ENCODE results near the gene CYP46A1.

CYP46A1 gene

GRCh38 chr14:99686557-99687283, 2.6 kb downstream of the CYP46A1 start:
- TF ChIP-seq SPI1 (IDR thresholded peaks at IDR 0.05; ENCODE audit: low read depth, low read length) (no peak), POLR2AphosphoS5 (IDR thresholded peaks at IDR 0.05; ENCODE audit: low read depth, low read length) (no peak), TAF1 (IDR thresholded peaks at IDR 0.05; ENCODE audit: low read depth, low read length) (no peak), PAX5 (IDR thresholded peaks at IDR 0.05; ENCODE audit: insufficient read depth, low read length, severe bottlenecking) (no peak), POU2F2 (IDR thresholded peaks at IDR 0.05; ENCODE audit: low read depth, low read length) (no peak), POLR2A (IDR thresholded peaks at IDR 0.05; ENCODE audit: low read depth, low read length) (no peak)
- DNase-seq (ENCODE audit: insufficient read length, low spot score) (no peak), FAIRE-seq (no peak)

- DNase-seq (ENCODE audit: insufficient read length, low spot score) (no peak), FAIRE-seq (no peak)
- TF ChIP-seq SPI1 (IDR thresholded peaks at IDR 0.05; ENCODE audit: low read depth, low read length) (no peak), TAF1 (IDR thresholded peaks at IDR 0.05; ENCODE audit: low read depth, low read length) (no peak), POLR2AphosphoS5 (IDR thresholded peaks at IDR 0.05; ENCODE audit: low read depth, low read length) (no peak), POLR2A (IDR thresholded peaks at IDR 0.05; ENCODE audit: low read depth, low read length) (no peak), PAX5 (IDR thresholded peaks at IDR 0.05; ENCODE audit: insufficient read depth, low read length, severe bottlenecking) (no peak), POU2F2 (IDR thresholded peaks at IDR 0.05; ENCODE audit: low read depth, low read length) (no peak)
Observed at GRCh38 chr14:99687284-99688209, 3.4 kb downstream of the CYP46A1 start.

- FAIRE-seq (no peak), DNase-seq (ENCODE audit: insufficient read length, low spot score) (no peak)
- TF ChIP-seq POU2F2 (IDR thresholded peaks at IDR 0.05; ENCODE audit: low read depth, low read length), result no peak
- no peak for TF ChIP-seq POLR2AphosphoS5 (IDR thresholded peaks at IDR 0.05; ENCODE audit: low read depth, low read length)
- no peak for TF ChIP-seq SPI1 (IDR thresholded peaks at IDR 0.05; ENCODE audit: low read depth, low read length)
- TF ChIP-seq POLR2A (IDR thresholded peaks at IDR 0.05; ENCODE audit: low read depth, low read length), result no peak
- TF ChIP-seq PAX5 (IDR thresholded peaks at IDR 0.05; ENCODE audit: insufficient read depth, low read length, severe bottlenecking), result no peak
- TF ChIP-seq TAF1 (IDR thresholded peaks at IDR 0.05; ENCODE audit: low read depth, low read length), result no peak
Observed at GRCh38 chr14:99688210-99688581, 4.1 kb downstream of the CYP46A1 start.

- FAIRE-seq (no peak), DNase-seq (ENCODE audit: insufficient read length, low spot score) (no peak)
- no peak for TF ChIP-seq PAX5 (IDR thresholded peaks at IDR 0.05; ENCODE audit: insufficient read depth, low read length, severe bottlenecking)
- TF ChIP-seq POLR2AphosphoS5 (IDR thresholded peaks at IDR 0.05; ENCODE audit: low read depth, low read length), result no peak
- no peak for TF ChIP-seq POU2F2 (IDR thresholded peaks at IDR 0.05; ENCODE audit: low read depth, low read length)
- no peak for TF ChIP-seq POLR2A (IDR thresholded peaks at IDR 0.05; ENCODE audit: low read depth, low read length)
- TF ChIP-seq SPI1 (IDR thresholded peaks at IDR 0.05; ENCODE audit: low read depth, low read length), result no peak
- TF ChIP-seq TAF1 (IDR thresholded peaks at IDR 0.05; ENCODE audit: low read depth, low read length), result no peak
Observed at GRCh38 chr14:99688629-99689028, 4.5 kb downstream of the CYP46A1 start.

- no peak for DNase-seq (ENCODE audit: insufficient read length, low spot score)
- TF ChIP-seq PAX5 (IDR thresholded peaks at IDR 0.05; ENCODE audit: insufficient read depth, low read length, severe bottlenecking) (no peak), POU2F2 (IDR thresholded peaks at IDR 0.05; ENCODE audit: low read depth, low read length) (no peak), POLR2AphosphoS5 (IDR thresholded peaks at IDR 0.05; ENCODE audit: low read depth, low read length) (no peak), POLR2A (IDR thresholded peaks at IDR 0.05; ENCODE audit: low read depth, low read length) (no peak), SPI1 (IDR thresholded peaks at IDR 0.05; ENCODE audit: low read depth, low read length) (no peak), TAF1 (IDR thresholded peaks at IDR 0.05; ENCODE audit: low read depth, low read length) (no peak)
- FAIRE-seq, result no peak
Observed at GRCh38 chr14:99689266-99690236, 5.5 kb downstream of the CYP46A1 start.

- FAIRE-seq, result no peak
- no peak for DNase-seq (ENCODE audit: insufficient read length, low spot score)
- TF ChIP-seq POLR2AphosphoS5 (IDR thresholded peaks at IDR 0.05; ENCODE audit: low read depth, low read length) (no peak), TAF1 (IDR thresholded peaks at IDR 0.05; ENCODE audit: low read depth, low read length) (no peak), POU2F2 (IDR thresholded peaks at IDR 0.05; ENCODE audit: low read depth, low read length) (no peak), PAX5 (IDR thresholded peaks at IDR 0.05; ENCODE audit: insufficient read depth, low read length, severe bottlenecking) (no peak), POLR2A (IDR thresholded peaks at IDR 0.05; ENCODE audit: low read depth, low read length) (no peak), SPI1 (IDR thresholded peaks at IDR 0.05; ENCODE audit: low read depth, low read length) (no peak)
Observed at GRCh38 chr14:99690636-99691035, 6.5 kb downstream of the CYP46A1 start.

- FAIRE-seq (no peak), DNase-seq (ENCODE audit: insufficient read length, low spot score) (no peak)
- no peak for TF ChIP-seq POLR2A (IDR thresholded peaks at IDR 0.05; ENCODE audit: low read depth, low read length)
- TF ChIP-seq PAX5 (IDR thresholded peaks at IDR 0.05; ENCODE audit: insufficient read depth, low read length, severe bottlenecking), result no peak
- no peak for TF ChIP-seq SPI1 (IDR thresholded peaks at IDR 0.05; ENCODE audit: low read depth, low read length)
- no peak for TF ChIP-seq POU2F2 (IDR thresholded peaks at IDR 0.05; ENCODE audit: low read depth, low read length)
- no peak for TF ChIP-seq POLR2AphosphoS5 (IDR thresholded peaks at IDR 0.05; ENCODE audit: low read depth, low read length)
- TF ChIP-seq TAF1 (IDR thresholded peaks at IDR 0.05; ENCODE audit: low read depth, low read length), result no peak
Observed at GRCh38 chr14:99691111-99691885, 7.2 kb downstream of the CYP46A1 start.

- FAIRE-seq, result no peak
- TF ChIP-seq SPI1 (IDR thresholded peaks at IDR 0.05; ENCODE audit: low read depth, low read length) (no peak), POLR2A (IDR thresholded peaks at IDR 0.05; ENCODE audit: low read depth, low read length) (no peak), PAX5 (IDR thresholded peaks at IDR 0.05; ENCODE audit: insufficient read depth, low read length, severe bottlenecking) (no peak), TAF1 (IDR thresholded peaks at IDR 0.05; ENCODE audit: low read depth, low read length) (no peak), POLR2AphosphoS5 (IDR thresholded peaks at IDR 0.05; ENCODE audit: low read depth, low read length) (no peak), POU2F2 (IDR thresholded peaks at IDR 0.05; ENCODE audit: low read depth, low read length) (no peak)
- DNase-seq (ENCODE audit: insufficient read length, low spot score), result no peak
Observed at GRCh38 chr14:99693918-99694317, 9.8 kb downstream of the CYP46A1 start.
